IMR-90 (cell line): ENCODE measurements around the gene POR. TPM values are rescaled to one million over a fixed set of nuclear protein-coding genes. Genes with fewer than 3 reads are reported as not detected.

Experiments used
- ATAC-seq: fragments of 200-7000 bp; cut with Tn5 transposase; 2 replicates; pipeline ENCODE4 v1.9.1; 2020; ENCODE audit warnings: low read depth, mild to moderate bottlenecking, moderate library complexity
- BruUV-seq: library from RNA; stranded (reverse); fragments of 400-500 nt; replicated peaks from 2 replicates; lab custom pipeline; 2021; lab: Mats Ljungman, UMichigan
- CTCF ChIA-PET: fragments of 300-600 bp; formaldehyde crosslinking; extraction: SDS; loops from one replicate; lab custom pipeline; 2021; ENCODE audit warnings: antibody characterized with exemption; lab: Yijun Ruan, JAX
- POLR2A ChIA-PET: fragments of 300-600 bp; sonication (Branson Sonifier 250); formaldehyde crosslinking; loops from one replicate; lab custom pipeline; 2022; ENCODE audit warnings: antibody characterized with exemption; ENCODE audit not compliant: unreplicated experiment; lab: Charles Lee
- DNase-seq: peaks from one replicate; pipeline ENCODE4 v3.0.0; 2013
- H2AFZ ChIP-seq: replicated peaks from 2 replicates; pipeline ENCODE3; 2013; ENCODE audit warnings: low read length, mild to moderate bottlenecking; ENCODE audit not compliant: poor library complexity
- H2AK5ac ChIP-seq: 2 replicates; pipeline ENCODE4 v1.6.1; 2013; ENCODE audit warnings: low read depth, low read length, inconsistent platforms
- H2AK9ac ChIP-seq: replicated peaks from 2 replicates; pipeline ENCODE3; 2013; ENCODE audit warnings: mild to moderate bottlenecking, low read depth, low read length, moderate library complexity; ENCODE audit not compliant: poor library complexity
- H2BK120ac ChIP-seq: 2 replicates; pipeline ENCODE4 v1.6.1; 2013; ENCODE audit warnings: low read depth, low read length, inconsistent platforms
- H2BK15ac ChIP-seq: 3 replicates; pipeline ENCODE4 v1.6.1; 2013; ENCODE audit warnings: low read depth, low read length, inconsistent platforms
- H2BK20ac ChIP-seq: 2 replicates; pipeline ENCODE4 v1.6.1; 2013; ENCODE audit warnings: low read depth, mild to moderate bottlenecking, inconsistent platforms, low read length, moderate library complexity
- H2BK5ac ChIP-seq: 2 replicates; pipeline ENCODE4 v1.6.1; 2013; ENCODE audit warnings: mild to moderate bottlenecking, low read depth, low read length, inconsistent platforms; ENCODE audit not compliant: poor library complexity, severe bottlenecking
- H3K14ac ChIP-seq: replicated peaks from 2 replicates; pipeline ENCODE4 v1.6.1; 2013; ENCODE audit warnings: low read depth, low read length, inconsistent platforms
- H3K18ac ChIP-seq: 2 replicates; pipeline ENCODE4 v1.6.1; 2013; ENCODE audit warnings: low read depth, low read length, control low read depth
- H3K23ac ChIP-seq: 2 replicates; pipeline ENCODE4 v1.6.1; 2013; ENCODE audit warnings: low read depth, low read length, inconsistent platforms
- H3K27ac ChIP-seq: 2 replicates; pipeline ENCODE4 v1.5.1; 2013; ENCODE audit warnings: mild to moderate bottlenecking, control low read depth, low read length; ENCODE audit not compliant: insufficient read depth
- H3K27me3 ChIP-seq: 2 replicates; pipeline ENCODE4 v1.6.1; 2013; ENCODE audit warnings: low read length; ENCODE audit not compliant: control insufficient read depth, insufficient read depth
- H3K36me3 ChIP-seq: 2 replicates; pipeline ENCODE4 v1.6.1; 2013; ENCODE audit warnings: low read length, mixed read lengths; ENCODE audit not compliant: control insufficient read depth, insufficient read depth
- H3K4ac ChIP-seq: 2 replicates; pipeline ENCODE4 v1.6.1; 2013; ENCODE audit warnings: low read depth, low read length, inconsistent platforms
- H3K4me1 ChIP-seq: 2 replicates; pipeline ENCODE4 v1.6.1; 2013; ENCODE audit warnings: low read length, mixed read lengths; ENCODE audit not compliant: control insufficient read depth, insufficient read depth
- H3K4me2 ChIP-seq: 2 replicates; pipeline ENCODE4 v1.6.1; 2013; ENCODE audit warnings: low read depth, mild to moderate bottlenecking, control low read depth, low read length, moderate library complexity
- H3K4me3 ChIP-seq: 2 replicates; pipeline ENCODE4 v1.5.1; 2013; ENCODE audit warnings: low read depth, mild to moderate bottlenecking, control low read depth, low read length, moderate library complexity; ENCODE audit not compliant: insufficient read depth
- H3K56ac ChIP-seq: 2 replicates; pipeline ENCODE4 v1.6.1; 2013; ENCODE audit warnings: low read length, inconsistent platforms; ENCODE audit not compliant: insufficient read depth; ENCODE audit errors: extremely low read depth
- H3K79me1 ChIP-seq, 2 experiments: 2 replicates each; pipeline ENCODE4 v1.6.1; 2013; ENCODE audit warnings: low read length in 2 of 2, inconsistent platforms in 1 of 2, low read depth in 1 of 2
- H3K9ac ChIP-seq: 2 replicates; pipeline ENCODE4 v1.6.1; 2013; ENCODE audit warnings: low read depth, low read length, control low read depth
- H3K9me1 ChIP-seq: 2 replicates; pipeline ENCODE4 v1.6.1; 2013; ENCODE audit warnings: low read length, inconsistent platforms; ENCODE audit not compliant: insufficient read depth
- H3K9me3 ChIP-seq: 2 replicates; pipeline ENCODE4 v1.6.1; 2013; ENCODE audit warnings: low read length; ENCODE audit not compliant: control insufficient read depth, insufficient read depth
- H4K20me1 ChIP-seq: 2 replicates; pipeline ENCODE4 v1.6.1; 2013; ENCODE audit warnings: low read length, inconsistent platforms; ENCODE audit not compliant: insufficient read depth
- H4K5ac ChIP-seq: 2 replicates; pipeline ENCODE4 v1.6.1; 2013; ENCODE audit warnings: mild to moderate bottlenecking, low read depth, low read length, control low read depth
- H4K8ac ChIP-seq, 2 experiments: 2 replicates each; pipeline ENCODE4 v1.6.1; 2013; ENCODE audit warnings: low read depth in 2 of 2, low read length in 2 of 2, control low read depth in 1 of 2, inconsistent platforms in 1 of 2
- H4K91ac ChIP-seq: 2 replicates; pipeline ENCODE4 v1.6.1; 2013; ENCODE audit warnings: low read depth, low read length, inconsistent platforms; ENCODE audit not compliant: insufficient read depth
- BHLHE40 ChIP-seq: fragments of 150-350 bp; IDR thresholded peaks from 2 replicates; pipeline ENCODE4 v1.6.1; 2016; ENCODE audit warnings: mild to moderate bottlenecking, low read depth, low read length
- MAZ ChIP-seq: IDR thresholded peaks from 2 replicates; pipeline ENCODE4 v1.6.1; 2012; ENCODE audit warnings: low read depth, mild to moderate bottlenecking, low read length, improper control_type of control experiment, moderate library complexity, borderline replicate concordance
- RCOR1 ChIP-seq: IDR thresholded peaks from 2 replicates; pipeline ENCODE4 v1.6.1; 2012; ENCODE audit warnings: mild to moderate bottlenecking, low read length, improper control_type of control experiment; ENCODE audit not compliant: insufficient replicate concordance
- RFX5 ChIP-seq: IDR thresholded peaks from 2 replicates; pipeline ENCODE4 v1.8.0; 2012; ENCODE audit warnings: low read depth, mild to moderate bottlenecking, low read length, moderate library complexity
- SMC3 ChIP-seq: fragments of 150-350 bp; IDR thresholded peaks from 2 replicates; pipeline ENCODE4 v1.6.1; 2016; ENCODE audit warnings: low read depth, mild to moderate bottlenecking, antibody characterized with exemption, low read length, moderate library complexity
- WGBS, 2 experiments: methylation state at CpG; one replicate each; pipeline versions ENCODE4 v1.1.5 to v1.1.7; 2013; ENCODE audit warnings: missing lambda C conversion rate in 2 of 2; ENCODE audit not compliant: insufficient read length in 1 of 2; ENCODE audit errors: extremely low coverage in 2 of 2; 5-methylcytosine and 5-hydroxymethylcytosine counted together
- dilution Hi-C: fragments of 300-500 bp; cut with HindIII; formaldehyde crosslinking; loops from one replicate; pipeline ENCODE4 v1.14.3; 2018; ENCODE audit warnings: low sequenced_read_pairs; ENCODE audit not compliant: unreplicated experiment
- in situ Hi-C: fragments of 300-500 bp; cut with MboI; formaldehyde crosslinking; loops from 3 replicates; pipeline ENCODE4 v1.14.3; 2019; ENCODE audit warnings: low sequenced_read_pairs, inconsistent platforms, mixed read lengths
- intact Hi-C: fragments of 100-400 bp; cut with micrococcal nuclease; formaldehyde crosslinking; loops from 2 replicates; pipeline ENCODE4 v1.10.0; 2022
- polyA plus RNA-seq, 3 experiments: library from polyadenylated mRNA; depleted of rRNA; stranded (reverse); fragments of >200 nt; gene quantifications; 2 replicates each; pipeline ENCODE4 v1.2.3, GENCODE V29; 2012; ENCODE audit warnings: low replicate concordance in 1 of 3
- total RNA-seq: library from RNA; depleted of rRNA; stranded (reverse); fragments of >200 nt; gene quantifications from 2 replicates; pipeline ENCODE4 v1.2.3, GENCODE V29; 2012

The POR gene
- total and polyA plus RNA-seq, 2 of the 4 experiments (the other 2 are of a cell fraction): 25.5 to 42.2 TPM

GRCh38 chr7:75987026-75987804 lies 72.3 kb downstream of the POR start:
- Histone ChIP-seq H2BK120ac (no peak overlapping the region), H3K56ac (no peak overlapping the region), H3K4me1 (peaks cover 3% of the 10 kb centered on the region), H4K91ac (no peak overlapping the region), H3K27ac (no peak overlapping the region), H3K9me3 (no peaks in the 10 kb centered on the region), H2BK20ac (no peak overlapping the region), H2BK5ac (no peak overlapping the region), H4K5ac (no peak overlapping the region), H2AFZ (no peak overlapping the region), H2AK5ac (no peak overlapping the region), H3K4ac (no peak overlapping the region), H2AK9ac (peak overlapping the region; percentile 15), H4K20me1 (peaks cover 4% of the 10 kb centered on the region), H3K4me2 (no peak overlapping the region), H3K9ac (no peak overlapping the region), H3K9me1 (no peaks in the 10 kb centered on the region), H3K4me3 (no peak overlapping the region), H4K8ac (no peak overlapping the region), H3K36me3 (peaks cover 52% of the 10 kb centered on the region), H3K14ac (no peak overlapping the region), H3K23ac (no peak overlapping the region), H3K18ac (no peak overlapping the region), H3K79me1 (0 out of 4 replicates have a peak, but pooled peaks cover 0 to 3% of the 10 kb centered on the region in 2 experiments), H3K27me3 (no peaks in the 10 kb centered on the region), H2BK15ac (no peak overlapping the region)
- no peak for DNase-seq
- no peak for TF ChIP-seq RFX5
- TF ChIP-seq RCOR1: no peak
- no peak for TF ChIP-seq BHLHE40
- TF ChIP-seq SMC3: no peak
- TF ChIP-seq MAZ: no peak
- BruUV-seq: no TSS peak
- in situ Hi-C loops: no loop called here
- no peak for ATAC-seq
- intact Hi-C loops: no loop called here
- POLR2A ChIA-PET: no interaction called here
- CTCF ChIA-PET: no interaction called here
- dilution Hi-C loops: no loop called here
- 98% methylated on average over 15 of the region's 32 CpGs; no CpG with 5 or more reads in 1 of the 2 experiments for WGBS, 2 experiments
